GM11168 (cell line): ENCODE measurements around the gene HSH2D.
"Not testable (repeated sequence)": the region's sequence is repeated elsewhere in the genome, so short reads cannot be mapped to it uniquely, and the experiment has no call there.

Source experiments
- in situ Hi-C: fragments of 300-500 bp; cut with MboI; formaldehyde crosslinking; loops from one replicate; pipeline ENCODE4 v1.12.0; 2022; ENCODE audit warnings: low sequenced_read_pairs; ENCODE audit not compliant: unreplicated experiment

Gene HSH2D, protein sequence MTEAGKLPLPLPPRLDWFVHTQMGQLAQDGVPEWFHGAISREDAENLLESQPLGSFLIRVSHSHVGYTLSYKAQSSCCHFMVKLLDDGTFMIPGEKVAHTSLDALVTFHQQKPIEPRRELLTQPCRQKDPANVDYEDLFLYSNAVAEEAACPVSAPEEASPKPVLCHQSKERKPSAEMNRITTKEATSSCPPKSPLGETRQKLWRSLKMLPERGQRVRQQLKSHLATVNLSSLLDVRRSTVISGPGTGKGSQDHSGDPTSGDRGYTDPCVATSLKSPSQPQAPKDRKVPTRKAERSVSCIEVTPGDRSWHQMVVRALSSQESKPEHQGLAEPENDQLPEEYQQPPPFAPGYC

DNA sequence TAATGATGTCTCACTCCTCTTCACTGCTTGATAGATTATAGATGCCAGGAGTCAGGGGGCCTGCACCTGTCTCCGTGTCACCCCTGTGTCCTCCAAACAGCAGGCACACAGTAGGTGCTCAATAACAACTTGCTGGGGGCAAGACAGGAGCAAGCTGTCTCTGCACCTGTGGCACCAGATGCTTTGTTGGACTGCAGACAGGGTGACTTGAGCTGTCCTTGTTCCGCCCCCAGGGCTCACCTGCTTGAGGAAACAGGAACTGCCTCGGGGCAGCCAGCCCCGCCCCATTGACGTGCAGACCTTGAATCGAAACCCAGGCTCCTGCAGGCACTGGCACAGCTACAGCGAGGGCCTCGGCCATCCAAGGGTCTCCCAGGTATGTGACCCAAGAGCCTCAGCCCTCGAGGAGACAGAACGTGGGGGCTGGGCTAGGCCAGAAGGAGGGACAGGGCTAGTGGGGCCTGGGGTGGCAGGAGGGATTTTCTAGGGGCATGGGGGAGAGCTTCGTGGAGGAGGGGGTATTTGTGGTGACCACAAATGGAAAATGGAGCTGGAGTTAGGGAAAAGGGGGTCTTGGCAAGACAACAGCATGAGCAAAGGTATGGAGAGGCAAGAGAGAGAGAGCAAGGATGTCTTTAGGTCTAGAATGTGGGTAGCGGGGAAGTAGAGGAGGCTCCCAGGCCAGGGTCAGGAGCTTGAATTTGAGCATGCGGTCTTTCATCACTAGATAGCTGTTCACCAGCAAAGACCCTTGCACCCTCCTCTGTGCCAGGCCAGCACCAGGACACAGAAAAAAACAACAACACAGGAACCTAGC is at the start of gene HSH2D:
Gene HSH2D (plus strand): TSS at position 287 of the 817 bp plus-strand sequence. CDS start 5,066 bp downstream, outside the sequence.
- in situ Hi-C loops = no loop called here

GRCh38 chr19:16094360-16095070 is 49.0 kb upstream of the HSH2D start:
- in situ Hi-C loops = no loop called here

DNA sequence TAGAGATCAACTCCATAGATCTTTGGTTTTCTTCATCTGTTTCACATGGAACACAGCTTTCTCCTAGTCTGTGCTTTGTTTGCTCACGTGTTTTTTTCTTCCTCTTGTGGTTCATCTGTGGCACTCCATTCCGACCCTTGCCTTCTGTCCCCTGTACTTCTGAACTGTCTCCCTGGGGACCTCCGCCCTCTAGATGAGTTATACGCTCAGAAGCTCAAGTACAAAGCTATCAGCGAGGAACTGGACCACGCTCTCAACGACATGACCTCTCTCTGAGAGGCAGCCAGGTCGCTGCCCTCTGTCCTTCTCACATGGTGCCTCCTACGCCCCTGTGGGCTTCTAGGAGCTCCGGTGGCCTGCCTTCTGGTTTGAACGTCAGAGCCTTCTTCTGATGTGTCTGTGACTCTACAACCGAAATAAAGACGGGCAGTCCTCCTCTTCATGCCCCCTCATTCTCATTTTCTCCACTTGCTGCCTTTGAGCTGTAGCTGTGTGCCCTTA is 48.4 kb upstream of the HSH2D start:
- in situ Hi-C loops = no loop called here

DNA sequence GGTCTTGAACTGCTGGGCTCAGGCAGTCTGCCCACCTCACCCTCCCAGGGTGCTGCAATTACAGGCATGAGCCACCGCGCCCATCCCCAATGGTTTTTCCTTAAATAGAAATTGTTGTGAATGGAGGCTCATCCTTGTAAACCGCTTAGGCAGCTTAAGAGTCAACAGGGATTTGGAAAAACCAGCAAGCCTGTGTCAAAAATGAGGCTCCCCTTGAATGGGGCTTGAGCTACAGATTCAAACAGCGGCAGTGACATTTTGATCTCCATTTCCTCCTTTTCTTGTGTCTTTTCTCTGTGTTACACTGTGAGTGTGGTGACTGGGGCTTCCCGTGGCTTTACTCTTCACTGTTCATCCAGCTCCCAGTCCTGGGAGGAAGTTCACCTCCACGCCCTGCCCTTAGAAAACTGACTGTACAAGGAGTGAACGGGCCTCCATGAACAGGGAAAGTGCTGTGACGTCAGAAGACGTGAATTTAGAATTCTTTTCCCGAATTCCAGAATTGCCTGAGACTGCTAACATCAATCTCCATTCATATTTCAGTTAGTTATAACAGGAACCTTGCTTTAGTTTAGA is 47.1 kb upstream of the HSH2D start:
- in situ Hi-C loops = no loop called here

DNA sequence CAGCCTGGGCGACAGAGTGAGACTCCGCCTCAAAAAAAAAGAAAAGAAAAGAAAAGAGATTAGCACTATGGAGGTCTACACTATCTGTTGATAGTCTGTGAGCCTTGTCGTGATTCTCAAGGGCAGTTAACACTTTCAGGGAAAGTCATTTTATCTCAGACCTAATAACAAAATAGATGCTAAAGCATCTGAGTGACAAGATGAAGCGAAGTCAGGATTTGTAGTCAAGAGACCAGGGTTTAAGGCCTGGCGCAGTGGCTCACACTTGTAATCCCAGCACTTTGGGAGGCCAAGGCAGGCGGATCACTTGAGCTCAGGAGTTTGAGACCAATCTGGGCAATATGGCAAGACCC is 45.1 kb upstream of the HSH2D start:
- in situ Hi-C loops = no loop called here

GRCh38 chr19:16098821-16099220 is 44.7 kb upstream of the HSH2D start:
- in situ Hi-C loops = no loop called here

DNA sequence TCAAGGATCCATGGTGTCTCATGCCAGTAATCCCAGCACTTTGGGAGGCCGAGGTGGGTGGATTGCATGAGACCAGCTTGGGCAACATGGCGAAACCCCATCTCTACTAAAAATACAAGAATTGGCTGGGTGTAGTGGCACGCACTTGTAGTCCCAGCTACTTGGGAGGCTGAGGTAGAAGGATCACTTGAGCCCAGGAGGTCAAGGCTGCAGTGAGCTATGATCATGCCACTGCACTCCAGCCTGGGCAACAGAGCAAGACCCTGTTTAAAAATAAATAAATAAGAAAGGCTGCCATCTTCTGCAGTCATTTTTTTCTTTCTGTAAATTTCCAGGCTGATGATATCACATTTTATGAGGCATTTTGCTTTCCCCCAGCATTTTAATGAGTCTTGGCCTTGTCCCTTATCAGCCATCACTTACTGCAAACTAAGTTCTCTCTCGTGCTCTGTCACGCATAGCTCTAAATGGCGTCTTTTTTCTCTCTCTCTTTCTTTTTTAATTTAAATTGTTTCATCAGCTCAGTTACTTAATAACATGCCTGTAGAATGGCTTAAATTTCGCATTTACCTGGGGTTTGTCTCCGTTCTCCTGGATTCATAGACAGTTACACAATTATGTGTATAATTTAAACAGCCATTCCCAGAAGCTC is 44.0 kb upstream of the HSH2D start:
- in situ Hi-C loops = not testable (repeated sequence)

GRCh38 chr19:16100524-16100923 is 43.0 kb upstream of the HSH2D start:
- in situ Hi-C loops = no loop called here

- in situ Hi-C loops = no loop called here
These were observed 38.8 kb upstream of the HSH2D start for GRCh38 chr19:16104722-16105121.

DNA sequence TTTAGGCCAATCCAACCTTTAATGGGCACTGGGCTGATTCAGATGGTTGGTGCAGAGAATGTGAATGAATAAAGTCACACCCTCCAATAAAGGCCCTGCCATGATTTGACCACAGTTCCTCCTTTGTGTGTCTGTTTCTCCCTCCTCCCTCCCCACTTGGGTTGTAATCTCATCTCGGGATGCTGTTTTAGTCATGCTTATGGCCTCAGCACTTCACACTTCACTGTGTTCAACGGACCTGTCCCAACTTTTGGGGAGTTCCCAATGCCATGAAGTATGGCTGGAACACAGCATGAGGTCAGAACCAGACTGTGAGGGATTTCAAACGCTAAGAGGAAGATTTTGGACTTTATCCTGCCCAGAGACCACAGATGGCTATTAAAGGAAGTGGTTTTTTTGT is 37.4 kb upstream of the HSH2D start:
- in situ Hi-C loops = no loop called here

DNA sequence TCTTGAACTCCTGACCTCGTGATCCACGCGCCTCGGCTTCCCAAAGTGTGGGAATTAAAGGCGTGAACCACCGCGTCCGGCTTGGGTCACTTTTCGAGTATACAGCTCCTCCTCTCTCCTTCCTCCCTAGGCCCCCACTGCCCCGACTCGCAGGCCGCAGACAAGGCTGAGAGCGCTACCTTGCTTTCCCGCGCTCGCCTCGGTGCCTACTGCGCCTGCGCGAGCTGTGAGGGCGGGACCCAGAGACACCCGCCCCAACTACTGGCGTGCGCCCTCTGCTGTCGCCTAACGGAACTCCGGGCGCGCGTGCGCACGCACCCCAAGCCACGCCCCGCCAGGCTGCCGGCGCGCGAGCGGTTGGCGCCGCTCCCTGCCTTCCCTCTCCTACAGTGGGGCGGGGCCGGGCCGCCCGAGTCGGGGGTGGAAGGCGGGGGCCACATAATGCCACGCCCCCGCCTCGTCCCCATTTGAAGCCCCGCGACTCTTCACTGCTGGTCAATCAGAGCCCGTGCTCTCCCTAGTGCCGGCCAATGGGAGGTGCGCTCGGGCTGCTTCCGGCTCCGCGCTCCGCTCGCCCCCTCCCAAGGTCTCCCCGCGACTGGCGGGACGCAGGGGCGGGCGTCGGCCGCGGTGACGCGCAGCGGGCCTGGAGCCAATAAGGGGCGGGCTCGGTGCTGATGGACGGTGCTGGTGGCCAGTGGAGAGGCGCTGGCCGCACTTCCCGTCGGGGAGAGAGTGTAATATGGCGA is 32.2 kb upstream of the HSH2D start, which contains the start of gene RAB8A:
Gene RAB8A (plus strand): TSS at position 730 of the 749 bp plus-strand sequence. CDS start 13 bp downstream, at position 743.
- in situ Hi-C loops = no loop called here

DNA sequence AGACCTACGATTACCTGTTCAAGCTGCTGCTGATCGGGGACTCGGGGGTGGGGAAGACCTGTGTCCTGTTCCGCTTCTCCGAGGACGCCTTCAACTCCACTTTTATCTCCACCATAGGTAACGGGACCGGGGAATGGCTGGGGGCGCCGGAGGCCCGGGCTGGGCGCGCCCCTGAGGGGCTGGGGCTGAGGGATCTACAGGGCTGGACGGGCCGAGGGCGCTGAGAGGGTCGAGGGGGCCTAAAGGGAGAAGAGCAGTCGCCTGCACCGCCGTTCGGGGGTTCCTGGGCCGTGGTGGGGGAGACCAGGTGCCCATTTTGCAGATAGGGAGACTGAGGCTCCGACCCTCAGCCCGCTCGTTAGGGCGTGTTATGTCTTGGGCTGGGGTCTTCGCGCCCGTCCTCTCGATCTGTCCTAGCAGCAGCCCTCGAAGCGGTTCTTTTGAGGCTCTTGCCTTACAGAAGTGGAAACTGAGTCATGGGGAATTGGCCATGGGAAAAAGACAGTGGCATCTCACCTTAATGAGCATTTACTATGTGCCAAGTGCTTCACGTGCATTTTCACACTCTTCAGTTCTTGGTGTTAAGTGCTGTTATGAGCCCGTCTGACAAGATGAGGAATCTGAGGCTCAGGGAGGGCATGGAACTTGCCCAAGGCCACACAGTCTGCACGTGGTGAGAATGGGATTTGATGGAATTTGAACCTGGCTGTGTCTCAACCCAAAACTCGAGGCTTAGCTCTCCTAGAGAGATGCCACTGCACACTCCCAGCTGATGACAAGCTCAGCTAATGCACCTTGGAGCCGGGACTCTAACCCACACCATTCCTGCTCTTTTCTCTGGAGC is 31.4 kb upstream of the HSH2D start:
- in situ Hi-C loops = no loop called here

GRCh38 chr19:16112778-16113177 is 30.7 kb upstream of the HSH2D start:
- in situ Hi-C loops = no loop called here

GRCh38 chr19:16113727-16114126 is 29.8 kb upstream of the HSH2D start:
- in situ Hi-C loops = no loop called here

DNA sequence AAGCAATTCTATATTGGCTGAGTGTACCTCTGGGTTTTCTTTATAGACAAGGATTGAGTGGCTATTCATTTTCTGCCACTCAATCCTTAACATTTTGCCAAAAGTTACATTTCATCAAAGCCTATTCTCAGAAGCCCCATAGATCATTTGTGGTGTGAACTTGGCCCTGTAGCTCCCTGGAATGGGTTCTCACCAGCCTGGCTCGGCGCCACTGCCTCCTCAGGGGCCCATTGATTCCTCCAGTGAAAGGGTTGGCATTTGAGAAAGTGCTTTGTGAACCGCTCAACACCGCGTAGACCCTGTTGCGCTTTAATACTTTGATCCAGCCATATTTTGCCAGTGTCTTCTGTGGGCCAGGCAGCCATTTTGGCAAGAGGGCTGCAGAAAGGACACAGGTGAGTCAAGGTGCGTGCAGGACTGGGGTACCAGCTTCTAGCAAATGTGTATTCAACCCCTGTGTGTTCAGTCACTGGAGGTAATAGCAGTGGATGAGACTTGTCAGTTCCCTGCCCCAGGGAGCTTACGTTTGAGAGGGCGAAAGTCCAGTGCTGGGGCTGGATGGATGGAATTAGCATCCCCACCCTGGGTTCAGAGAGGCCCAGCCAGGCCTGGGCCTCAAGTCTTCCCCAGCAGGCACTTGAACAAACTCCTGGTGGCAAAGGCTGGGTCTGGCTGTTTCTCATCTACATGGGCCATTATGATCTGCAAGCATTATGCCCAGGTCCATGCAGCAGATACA is 28.0 kb upstream of the HSH2D start:
- in situ Hi-C loops = no loop called here

DNA sequence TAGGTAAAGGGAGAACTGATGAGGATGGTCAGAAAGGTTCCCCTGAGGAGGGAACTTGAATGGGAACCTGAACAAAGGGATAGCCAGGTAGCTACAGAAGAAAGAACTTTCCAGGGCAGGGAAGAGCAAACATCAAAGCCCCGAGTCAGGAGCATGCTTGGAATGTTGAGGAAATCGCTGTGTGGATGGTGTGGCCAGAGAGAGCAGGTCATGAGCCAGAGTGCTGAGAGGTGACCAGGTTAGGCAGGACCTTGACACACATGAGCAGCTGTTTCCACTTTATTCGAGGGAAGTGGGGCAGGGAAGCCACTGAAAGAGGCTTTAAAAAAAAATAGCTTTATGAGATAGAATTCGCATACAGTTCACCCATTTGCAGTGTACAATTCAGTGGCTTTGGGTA is 27.4 kb upstream of the HSH2D start:
- in situ Hi-C loops = no loop called here

DNA sequence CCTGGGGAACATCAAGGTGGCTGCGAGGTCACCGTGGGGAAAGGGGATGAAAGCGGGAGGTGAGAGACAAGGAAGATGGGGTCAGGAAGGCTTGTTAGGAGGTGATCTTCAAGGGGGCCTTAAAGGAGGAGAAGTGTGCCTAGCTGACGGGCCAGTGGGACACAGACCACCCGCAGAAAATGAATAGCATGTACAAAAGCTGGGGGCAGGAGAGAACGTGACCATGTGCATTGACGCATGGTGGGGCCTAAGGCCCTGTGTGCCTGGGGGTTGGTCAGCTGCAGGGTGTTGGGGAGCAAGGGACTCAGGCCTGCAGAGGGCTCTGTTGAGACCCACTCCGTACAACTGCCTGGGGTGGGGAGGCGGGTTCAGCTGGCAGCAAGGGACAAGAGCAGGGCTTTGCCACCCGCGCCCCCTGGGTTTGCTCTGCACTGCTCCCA is 25.9 kb upstream of the HSH2D start:
- in situ Hi-C loops = no loop called here
